Femur (tissue), 1 donor: ENCODE data around the gene LMO7.

Source experiments
- DNase-seq: peaks from one replicate; pipeline ENCODE4 v3.0.0-alpha.2; 2017

LMO7 gene

DNA sequence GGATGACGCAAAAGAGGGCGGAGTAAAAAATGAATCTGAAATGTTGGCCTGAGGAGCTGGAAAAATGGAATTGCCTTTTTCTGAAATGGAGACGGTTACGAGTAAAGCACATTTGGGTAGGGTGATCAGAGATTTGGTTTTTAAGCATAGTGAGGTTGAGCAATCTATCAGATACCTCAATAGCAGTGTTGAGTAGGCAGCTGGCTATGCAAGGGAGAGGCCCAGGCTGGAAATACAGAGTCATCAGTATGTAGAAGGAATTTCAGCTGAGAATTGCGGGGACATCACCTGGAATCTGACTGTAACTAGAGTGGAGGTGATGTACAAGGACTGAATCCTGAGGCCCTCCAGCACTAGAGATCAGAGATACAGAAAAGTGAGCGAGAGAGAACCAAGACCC lies 224.8 kb downstream of the LMO7 start:
- no peak for DNase-seq

DNA sequence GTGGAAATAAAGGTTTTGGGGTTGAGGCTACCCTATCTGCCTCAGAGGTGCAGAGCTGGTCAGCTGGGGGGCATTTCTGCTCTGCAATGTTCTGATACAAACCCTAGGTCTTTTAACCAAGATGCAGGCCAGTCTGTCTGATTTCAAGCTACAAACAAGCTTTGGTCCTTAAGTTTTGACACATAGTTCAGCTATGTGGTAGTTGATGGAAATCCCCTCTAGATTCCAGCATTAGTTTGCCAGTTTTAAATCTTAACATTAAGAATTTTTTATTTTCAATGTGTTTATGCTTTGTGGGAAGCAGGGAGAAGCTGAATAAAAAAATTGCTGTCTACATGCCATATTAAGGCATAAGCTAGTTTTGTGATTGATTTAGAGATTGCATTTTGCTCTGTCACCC lies 225.7 kb downstream of the LMO7 start:
- no peak for DNase-seq

DNA sequence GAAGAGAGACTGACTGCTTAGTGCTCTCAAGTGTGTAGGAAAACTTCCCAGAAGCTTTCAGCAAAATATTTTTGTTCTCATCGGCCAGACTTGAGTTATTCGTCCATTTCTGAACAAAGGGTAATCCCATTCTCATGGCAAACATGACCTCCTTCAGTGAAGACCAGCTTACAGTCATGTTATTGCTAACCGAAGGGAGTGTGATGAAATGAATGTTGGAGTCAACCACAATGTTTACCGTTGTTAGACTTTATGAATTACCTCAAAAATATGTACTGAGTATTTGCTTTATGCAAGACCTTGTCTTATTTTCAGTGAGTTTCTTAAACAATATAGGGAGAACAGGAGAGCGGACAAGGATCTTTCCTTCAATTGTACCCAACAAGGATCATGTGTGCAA lies 228.6 kb downstream of the LMO7 start:
- DNase-seq: no peak

DNA sequence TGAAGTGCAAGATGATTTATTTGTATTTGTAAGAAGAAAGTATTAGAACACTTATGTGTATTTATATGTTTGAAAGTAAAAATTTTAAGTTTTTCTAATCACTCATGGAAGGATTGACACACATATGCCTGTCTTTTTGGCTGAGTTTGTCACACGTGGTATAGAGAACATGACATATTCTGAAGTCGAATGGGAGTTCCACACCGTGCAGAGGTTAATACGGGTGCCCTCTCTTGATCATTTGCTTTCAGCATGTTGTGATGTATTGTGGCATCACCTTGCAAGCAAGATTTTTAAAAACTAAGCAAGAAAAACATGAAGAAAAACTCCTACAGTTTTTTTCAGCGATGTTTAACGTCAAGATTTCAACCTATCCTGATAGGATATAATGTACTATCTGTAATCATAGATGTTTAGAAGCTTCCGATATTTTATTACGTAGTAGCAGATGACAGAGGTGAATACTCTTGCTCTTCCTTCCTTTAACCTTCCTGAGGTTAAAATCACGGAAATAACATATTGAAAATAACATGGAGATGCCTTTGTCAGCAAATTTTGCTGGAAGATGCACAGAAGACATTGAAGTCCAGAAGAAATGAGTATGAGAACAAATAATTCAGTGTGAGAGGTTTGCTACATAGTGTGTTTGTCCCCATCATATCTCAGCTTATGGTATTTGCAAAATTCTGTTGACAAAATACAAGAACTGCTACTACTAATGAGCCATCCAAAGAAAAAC lies 231.4 kb downstream of the LMO7 start:
- DNase-seq: no peak

DNA sequence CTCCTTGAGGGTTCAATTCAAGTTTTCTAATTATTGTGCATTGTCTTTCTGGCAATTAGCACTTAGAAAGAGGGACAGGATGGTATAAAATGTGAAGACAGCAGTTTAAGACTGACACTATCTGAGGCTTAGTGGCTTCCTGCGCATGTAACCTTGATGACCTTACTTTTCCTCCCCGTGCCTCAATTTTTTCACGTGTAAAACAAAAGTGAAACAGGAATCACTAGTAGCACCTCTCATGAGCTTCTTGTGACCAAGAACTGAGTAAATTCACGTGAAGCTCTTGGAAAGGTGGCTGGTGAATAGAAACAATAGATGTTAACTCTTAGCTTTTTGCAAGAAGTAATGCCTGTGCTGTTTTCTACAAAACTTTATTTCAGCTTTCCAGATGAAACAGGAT lies 233.9 kb downstream of the LMO7 start:
- no peak for DNase-seq

DNA sequence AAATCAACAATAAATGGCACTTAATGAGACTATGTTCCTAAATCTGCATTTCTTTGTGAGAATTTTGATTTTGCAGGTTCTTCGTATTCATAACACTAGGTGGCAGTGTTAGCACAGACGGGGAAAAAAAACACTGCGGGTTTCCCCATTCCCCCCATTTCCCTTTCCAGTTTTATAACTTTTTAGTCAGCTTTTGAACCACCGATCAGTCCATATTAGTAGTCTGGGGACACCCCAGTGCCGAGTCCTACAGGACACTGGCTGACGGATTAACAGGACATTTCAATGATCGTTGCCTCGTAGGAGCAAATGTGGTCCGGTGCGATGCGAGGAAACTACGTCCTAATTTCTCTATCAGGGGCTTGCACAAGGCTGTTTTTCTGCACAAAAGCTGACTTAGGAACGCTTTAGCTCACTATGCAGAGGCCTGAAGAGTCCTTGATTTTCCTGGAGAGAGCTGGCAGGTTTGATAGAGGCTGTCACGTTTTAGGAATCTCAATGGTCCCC lies 234.3 kb downstream of the LMO7 start:
- DNase-seq: peak; percentile 59

DNA sequence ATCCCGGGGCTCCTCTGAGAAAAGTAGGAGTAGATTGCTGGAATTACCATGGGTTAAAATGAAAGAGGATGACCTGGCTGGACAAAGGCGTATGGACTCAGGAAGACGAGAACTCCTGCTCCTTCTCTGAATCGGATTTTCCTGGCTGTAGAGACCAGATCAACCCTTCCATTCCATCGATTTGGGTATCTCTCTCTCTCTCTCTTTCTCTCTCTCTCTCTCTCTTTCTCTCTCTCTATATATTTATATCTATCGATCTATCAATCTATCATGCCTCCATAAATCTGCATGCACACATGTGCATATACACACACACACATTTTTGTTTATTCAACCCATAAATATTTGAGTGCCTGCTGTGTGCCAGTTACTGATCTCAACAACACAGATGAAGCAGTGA lies 234.9 kb downstream of the LMO7 start:
- no peak for DNase-seq

DNA sequence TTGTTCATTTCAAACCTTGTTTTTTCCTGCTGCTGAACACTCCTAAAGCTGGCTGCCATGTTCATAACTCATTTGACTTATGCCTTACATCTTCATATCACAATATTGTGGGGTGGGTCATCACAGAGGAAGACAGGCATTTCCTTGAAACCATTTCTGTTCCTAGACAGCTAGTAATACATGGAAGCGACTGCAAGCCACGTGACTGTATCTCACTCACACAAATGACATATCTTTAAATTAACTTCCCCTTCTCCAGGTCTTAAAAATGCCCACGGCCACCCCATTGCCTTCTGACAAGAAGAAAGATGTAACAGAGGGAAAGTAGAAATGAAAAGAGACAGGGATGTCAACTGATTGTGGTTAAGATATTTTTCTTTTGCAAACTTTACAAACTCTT lies 236.8 kb downstream of the LMO7 start:
- DNase-seq: no peak

DNA sequence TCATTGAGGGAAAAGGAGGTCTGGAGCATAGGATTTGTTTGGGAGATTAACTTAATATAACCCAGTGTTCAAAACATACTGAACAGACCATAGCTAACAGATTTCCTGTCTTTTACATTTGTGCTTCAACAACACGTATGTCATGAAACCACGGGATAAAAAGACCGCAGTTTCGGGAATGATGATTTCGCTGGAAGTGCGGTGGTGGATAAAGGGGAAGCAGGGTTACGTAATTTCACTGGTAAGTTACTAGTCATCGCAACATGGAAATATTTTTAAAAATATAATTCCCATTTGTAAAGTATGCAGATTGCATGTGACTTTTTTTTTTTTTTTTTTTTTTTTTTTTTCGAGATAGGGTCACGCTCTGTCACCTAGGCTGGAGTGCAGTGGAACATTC lies 237.4 kb downstream of the LMO7 start:
- DNase-seq: no peak

DNA sequence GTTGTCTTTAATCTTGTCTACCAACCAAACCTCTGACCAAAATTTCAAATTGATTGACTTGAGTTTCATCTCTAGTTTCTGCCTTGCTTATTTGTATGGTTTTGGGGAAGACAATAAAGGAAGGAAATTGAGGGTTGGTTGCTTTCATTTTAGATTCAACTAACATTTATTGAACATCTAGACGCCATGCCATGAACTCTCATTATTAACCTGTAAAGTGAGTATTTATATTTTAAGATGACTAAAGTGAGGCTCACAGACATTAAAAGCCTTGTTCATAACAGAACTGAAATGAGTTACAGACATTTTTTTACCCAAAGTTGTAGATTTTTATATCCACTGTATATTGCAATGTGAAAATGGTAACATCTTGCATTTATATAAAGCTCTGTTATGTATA lies 239.3 kb downstream of the LMO7 start:
- DNase-seq: no peak

DNA sequence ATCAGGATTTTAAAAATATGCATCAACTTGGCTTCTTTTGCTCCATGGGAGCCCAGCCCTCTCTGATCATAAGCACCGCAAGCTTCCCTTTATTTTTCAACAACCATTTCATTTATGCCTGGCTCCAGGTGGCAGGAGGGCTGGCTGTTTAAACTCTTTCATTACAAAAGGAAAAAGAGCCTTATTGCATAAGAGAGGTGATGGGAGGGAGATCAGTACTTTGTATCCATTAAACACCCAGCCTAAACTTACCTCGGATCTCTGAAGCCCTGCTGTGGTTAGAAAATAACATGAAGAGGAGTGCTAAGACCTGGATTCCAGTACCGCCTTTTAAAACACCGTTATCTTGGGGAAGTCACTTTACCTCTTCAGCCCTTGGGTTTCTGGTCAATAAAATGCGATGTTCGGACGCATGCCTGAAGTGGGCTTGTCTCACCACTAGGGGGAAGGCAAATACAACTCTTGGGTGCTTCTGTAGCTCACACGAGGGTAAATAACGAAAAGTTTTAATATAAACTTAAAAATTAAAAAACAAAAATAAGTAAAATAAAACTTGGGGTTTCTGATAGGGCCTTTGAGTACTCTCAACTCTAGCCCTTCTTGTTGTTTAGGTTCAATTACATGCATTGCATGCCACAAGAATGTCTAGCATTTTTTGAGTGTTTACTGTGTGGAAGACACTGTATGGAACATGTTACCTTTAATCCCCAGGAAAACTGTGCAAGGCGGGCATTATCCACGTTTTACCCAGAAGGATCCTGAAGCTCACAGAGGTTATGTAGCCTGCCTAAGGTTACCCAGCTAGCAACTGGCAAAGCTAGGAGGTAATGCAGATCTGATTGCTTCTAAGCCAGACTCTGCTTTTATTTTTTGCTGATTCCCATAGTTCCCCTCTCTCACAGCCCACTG lies 240.3 kb downstream of the LMO7 start:
- DNase-seq: peak; percentile 77

DNA sequence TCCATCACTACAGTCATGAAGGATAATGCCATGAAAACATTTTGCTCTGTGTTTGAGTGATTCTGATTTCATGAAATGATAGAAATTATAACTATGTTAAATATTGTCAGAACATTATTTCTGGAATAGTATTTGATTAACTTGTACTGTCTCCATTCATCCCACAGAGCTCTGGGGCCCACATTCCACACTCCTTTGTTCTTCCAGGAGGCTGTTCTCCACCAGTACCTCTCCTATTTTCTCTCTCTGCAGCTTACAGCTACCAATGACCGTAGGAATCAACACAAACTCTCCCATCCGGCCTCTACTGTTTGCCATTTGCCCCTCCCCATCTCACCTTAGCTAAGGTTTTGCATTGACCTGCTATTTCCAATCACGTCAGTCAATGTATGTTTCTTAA lies 240.9 kb downstream of the LMO7 start:
- DNase-seq: no peak

DNA sequence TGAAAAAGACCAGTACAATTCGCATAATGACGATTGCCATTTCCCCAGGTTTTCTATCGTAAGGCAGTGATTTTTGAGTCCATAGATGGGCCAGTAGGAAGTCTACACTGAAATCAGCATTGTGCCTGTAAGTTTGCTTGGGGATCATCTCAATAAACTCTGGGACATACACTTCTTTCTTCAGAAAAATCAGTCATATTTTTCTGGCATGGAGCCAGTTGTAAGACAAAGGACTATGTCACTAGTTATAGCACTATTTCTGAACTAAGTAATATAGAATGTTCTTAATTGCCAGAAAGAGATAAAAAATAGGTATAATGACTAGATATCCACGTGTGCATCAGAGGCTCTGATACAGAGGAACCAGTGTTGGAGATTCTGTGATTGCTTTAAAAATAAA lies 243.5 kb downstream of the LMO7 start:
- DNase-seq: no peak

DNA sequence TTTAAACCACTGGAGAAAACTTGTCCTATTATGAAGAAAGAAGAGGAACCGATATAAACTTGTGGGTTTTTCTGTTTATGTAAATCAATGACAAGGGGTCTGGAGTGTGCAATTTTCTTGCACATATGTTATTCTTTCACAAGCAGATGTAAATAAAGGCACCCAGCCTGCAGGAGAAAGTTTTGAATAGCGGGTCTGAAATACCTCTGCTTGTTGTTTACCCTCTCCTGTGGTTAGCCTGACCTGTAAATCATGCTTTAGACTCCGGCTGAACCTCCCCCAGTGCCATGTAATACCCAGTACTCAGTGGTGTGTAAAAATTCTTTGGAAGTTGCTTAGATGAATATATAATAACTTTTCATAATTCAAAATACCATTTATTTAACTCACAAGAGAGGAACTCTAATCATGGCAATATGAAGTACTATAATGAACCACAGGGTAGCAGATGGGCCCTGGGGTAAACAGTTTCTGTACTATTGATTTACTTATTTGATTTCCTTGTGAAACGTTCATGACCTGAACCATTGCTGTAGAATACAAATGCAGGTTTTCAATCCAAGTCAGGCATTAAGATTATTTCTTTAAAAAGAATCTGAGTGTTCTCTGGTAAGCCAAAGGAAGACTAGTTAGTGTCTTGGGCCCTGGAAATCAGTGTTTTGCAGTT lies 245.1 kb downstream of the LMO7 start:
- peak; percentile 37 for DNase-seq

DNA sequence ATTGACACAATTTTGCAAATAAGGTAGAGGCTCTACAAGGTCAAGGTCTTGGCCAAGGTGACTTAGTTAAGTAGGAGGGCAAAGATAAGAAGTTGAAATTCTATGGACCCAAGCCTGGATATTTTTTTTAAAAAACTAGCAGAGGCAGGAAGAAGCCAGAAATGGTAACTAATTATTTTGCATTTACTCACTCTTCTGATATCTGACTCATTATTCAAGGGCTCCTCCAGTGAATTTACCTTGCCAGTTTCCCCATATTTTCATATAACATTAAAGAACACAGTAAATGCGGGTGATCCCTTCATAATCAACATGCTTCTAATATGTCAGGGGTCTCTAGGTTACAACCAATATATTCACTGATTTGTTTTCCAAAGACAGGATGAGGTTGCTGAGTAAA lies 246.1 kb downstream of the LMO7 start:
- DNase-seq: no peak

DNA sequence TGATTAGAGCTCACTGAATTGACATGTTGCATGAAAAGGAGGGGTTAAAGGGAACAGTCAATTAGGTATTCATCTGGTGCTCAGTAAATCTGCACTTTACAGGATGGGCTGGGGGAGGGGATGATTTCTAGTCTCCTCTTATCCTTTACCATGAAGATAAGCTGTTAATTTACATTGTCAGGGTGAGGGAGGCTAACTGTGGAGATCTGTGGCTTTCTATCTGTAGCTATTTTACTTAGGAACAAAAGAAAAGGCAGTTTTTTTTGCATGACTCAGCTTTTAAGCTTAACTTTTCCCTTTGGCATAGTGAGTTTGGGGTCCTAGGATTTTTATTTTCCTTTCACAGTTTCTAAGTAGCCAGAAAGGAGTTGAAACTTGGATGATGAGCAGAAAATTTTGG lies 253.3 kb downstream of the LMO7 start:
- no peak for DNase-seq

DNA sequence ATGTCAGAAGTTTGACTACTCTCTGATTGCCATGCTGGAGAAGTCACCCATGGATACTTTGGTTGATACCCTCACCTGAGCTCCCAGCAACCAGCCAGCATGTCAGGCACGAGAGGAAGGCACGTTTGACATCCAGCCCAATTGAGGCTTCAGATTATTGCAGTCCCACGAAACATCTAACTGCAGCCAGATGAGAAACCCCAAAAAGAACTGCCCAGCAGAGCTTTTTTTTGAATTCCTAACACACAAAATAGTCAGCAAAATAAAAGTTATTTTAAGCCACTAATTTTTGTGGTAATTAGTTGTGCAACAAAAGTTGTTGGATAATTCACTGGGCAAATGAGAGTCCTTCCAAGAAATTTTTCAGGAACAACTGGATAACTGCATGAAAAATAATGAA lies 259.0 kb downstream of the LMO7 start:
- no peak for DNase-seq

DNA sequence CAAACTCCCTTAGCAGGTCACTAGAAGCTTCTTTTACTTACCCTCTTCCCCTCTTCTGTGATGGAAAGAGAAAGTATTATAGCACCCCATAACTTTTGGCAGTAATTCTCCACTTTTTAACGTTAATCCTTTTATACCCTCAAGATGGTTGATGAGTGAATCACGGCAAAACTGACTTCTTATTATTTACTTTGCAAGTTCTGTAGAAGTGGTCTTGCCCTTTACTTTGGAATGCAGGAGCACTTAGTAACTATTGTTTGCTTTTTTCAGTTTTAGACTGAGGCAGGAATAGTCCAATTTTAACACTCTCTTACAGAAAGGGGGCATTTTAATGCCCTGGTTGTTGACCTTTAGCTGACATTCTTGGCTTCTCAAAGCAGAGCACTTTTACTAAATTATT lies 260.1 kb downstream of the LMO7 start:
- no peak for DNase-seq

DNA sequence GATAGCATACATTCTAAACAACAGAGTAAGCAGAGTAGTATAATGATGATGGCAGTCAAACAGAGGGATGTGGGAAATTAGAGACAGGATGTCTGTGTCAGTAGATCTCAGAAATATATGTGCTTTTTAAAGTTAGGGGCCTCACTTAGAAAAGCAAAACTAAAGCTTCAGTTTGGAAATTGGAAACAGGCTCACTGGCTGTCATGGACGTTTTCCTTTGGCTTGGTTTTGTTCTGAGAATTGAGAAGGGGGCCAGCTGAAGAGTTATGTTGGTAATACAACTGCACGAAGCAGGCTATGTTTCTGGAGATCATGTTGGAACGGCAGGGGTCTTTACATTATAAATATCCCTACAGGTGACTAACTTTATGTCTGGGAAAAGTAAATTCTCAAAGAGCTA lies 261.3 kb downstream of the LMO7 start:
- peak; percentile 51 for DNase-seq

DNA sequence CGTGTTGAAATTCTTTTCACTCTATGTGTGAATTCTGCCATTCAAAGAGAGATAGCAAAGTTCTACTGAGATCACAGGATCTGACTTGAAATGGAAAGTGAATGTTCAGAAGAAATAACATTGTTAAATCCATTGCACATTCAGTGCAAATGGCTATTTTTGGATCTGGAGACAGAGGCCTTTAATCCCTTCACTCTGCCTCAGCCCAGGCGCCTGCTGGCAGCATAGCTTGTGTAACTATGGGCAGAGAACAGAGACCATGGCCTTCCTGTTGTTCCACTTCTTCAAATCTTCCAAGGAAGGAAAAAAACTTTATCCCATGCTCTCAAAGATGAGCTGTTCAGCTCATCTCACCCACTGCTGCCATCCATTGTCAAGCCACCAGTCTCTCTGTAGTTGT lies 265.4 kb downstream of the LMO7 start:
- DNase-seq: no peak

DNA sequence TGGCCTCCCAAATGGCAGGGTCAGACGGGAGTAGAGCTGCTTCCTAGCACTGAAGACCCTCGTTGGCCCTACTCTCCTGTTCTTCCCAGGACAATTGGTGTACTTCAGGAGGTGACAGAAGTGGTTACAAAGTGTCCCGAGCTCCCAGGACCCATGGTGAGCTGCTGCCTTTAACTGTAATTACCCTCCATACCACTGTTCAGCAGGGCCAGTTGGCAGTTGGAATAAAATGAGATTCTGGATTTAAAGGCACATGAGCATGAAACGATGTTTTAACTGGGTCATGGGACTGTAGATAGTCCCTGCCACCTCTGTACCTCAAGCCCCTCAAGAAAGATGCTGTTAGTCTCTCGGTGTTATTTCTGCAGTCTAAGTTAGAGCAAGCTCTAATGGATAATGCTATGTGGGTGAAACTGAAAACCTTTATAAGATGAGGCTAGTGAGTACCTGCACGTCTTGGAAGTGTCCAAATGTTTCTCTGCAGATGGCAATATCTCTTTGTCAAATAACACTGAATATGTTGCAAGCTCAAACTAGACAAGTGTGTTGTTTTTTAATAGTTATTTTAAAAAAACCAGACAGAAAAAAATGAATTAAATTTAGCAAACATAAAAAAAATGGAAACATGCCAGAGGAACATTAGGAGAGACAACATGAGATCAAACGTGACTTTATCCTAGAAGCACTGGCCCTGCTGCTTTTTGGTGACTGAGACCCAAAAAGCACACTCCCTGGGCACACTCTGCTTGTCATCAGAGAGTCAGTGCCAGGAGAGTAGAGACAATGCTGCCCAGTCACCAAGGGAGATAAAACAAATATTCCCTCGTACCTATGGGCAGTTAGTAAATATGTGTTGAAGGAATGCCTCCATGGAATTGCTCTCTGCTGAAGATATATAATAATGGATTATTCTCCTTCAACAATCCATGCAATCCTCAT lies 266.3 kb downstream of the LMO7 start:
- no peak for DNase-seq

DNA sequence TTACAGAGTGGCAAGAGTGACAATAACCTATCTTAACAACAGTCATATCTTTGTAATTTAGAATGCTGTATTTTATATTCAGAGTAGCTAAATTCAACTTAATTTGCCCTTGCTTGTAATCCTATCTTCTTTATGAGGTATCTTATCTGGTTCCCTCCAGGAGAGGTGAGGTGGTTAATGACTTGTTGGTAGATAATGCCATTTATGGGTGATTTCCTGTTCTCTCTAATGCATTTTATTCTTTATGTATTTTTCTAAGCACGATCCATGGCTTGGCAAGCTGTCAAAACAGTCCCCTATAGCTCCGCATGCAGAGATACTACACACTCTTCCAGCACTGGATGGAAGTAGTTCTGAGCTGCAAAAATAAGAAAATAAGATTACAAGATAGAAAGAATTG lies 267.9 kb downstream of the LMO7 start:
- DNase-seq: no peak

DNA sequence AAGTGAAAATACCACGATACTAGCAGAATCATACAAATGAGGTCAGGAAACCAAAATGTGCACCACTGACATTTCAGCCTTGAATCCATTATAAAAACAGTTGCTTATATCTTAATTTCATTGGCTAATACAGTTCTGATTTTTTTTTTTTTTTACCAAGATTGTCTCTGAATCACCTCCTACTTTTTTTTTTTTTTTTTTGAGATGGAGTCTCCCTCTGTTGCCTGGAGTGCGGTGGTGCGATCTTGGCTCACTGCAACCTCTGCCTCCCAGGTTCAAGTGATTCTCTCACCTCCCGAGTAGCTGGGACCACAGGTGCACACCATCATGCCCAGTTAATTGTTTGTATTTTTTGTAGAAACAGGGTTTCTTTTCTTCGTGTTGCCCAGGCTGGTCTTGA lies 270.2 kb downstream of the LMO7 start:
- no peak for DNase-seq
